LNCAP (cell line): ENCODE data around the gene NF2.

Experiments used
- CTCF ChIP-seq: fragments of 450-650 bp; IDR thresholded peaks from 2 replicates; pipeline ENCODE4 v1.5.1; 2017; ENCODE audit warnings: mild to moderate bottlenecking

Gene NF2

DNA sequence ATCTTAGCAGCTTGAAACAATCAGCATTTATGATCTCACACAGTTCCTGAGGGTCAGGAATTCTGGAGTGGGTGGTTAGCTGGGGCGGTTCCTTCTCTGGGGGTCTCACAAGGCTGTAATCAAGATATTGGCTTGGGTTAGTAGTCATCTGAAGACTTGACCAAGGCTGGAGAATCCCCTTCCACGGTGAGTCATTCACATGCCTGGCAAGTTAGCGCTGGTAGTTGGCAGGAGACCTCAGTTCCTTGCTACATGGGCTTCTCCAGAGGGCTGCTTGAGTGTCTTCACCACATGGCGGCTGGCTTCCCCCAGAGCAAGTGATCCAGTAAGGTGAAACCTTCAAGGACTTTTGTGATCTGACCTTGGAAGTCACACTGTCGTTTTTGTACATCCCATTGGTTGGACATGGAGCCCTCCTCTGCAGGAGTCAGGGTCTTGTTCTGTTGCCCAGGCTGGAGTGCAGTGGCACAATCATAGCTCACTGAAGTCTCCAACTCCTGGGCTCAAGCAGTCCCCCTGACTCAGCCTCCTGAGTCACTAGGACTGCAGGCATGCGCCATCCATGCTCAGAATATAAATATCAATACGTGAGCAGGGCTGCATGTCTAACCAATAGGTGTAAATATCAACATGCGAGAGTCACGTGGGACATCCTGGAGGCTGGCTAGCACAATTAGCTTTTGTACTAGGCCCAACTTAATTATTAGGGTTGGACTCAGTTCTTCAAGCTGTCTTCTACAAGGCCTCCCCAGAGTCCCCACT, 15.3 kb upstream of the NF2 start:
- no peak for TF ChIP-seq CTCF

DNA sequence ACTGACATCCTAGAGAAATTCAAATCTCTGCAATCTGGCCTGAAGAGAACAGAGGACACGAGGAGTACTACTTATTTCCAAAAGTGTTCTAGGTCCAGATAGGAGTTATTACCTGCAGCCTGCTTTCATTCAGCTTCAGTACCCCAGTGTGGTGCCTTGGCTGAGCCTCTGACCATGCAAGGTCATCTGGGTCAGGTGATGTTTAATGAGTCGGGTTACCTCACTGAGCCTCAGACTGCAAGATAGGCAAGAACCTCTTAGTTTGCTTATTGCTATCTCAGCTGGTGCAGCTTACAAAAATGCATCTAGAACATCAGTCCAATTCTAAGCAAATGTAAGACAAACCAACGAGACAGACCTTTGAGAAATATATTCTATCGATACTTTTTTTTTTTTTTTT, 9.5 kb upstream of the NF2 start:
- TF ChIP-seq CTCF = no peak

GRCh38 chr22:29596408-29596807, 7.0 kb upstream of the NF2 start:
- no peak for TF ChIP-seq CTCF

DNA sequence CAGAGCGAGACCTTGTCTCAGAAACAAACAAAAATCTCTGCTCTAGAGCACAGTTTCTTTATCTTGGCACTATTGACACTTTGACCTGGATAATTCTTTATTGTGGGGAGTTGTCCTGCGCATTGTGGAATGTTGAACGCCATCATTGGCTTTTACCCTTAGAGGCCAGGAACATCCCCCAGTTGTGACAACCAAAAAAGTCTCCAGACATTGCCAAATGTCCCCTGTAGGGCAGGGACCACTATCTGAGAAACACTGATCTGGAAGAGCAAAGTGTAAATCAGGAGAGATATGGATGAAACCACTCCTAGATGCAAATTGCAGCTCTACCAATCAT, 4.8 kb upstream of the NF2 start:
- no peak for TF ChIP-seq CTCF

DNA sequence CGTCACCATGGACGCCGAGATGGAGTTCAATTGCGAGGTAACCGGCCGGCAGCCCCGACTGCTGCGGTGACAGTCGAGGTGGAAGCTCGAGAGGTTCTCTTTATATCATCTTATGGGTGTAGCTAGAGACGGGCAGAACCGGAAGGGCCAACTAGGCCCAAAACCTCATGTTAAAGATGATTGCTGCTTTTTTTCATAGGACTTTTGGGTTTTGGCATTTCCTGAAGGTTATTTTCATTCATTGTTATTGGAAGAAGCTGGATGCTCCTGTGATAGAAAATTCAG, 585 bp downstream of the NF2 start:
- TF ChIP-seq CTCF = no peak

GRCh38 chr22:29605527-29605850, 2.1 kb downstream of the NF2 start:
- no peak for TF ChIP-seq CTCF

- TF ChIP-seq CTCF = no peak
Measured at GRCh38 chr22:29606320-29606719, 2.9 kb downstream of the NF2 start.

GRCh38 chr22:29607426-29607825, 4.0 kb downstream of the NF2 start:
- TF ChIP-seq CTCF = no peak
